ENCODE results near the gene IFNA4. TPM values are rescaled to one million over a fixed set of nuclear protein-coding genes. Genes with fewer than 3 reads are reported as not detected.
A peak's percentile ranks its signal among the peaks of the same experiment; 100 is the strongest.
"Not testable (repeated sequence)": the region's sequence is repeated elsewhere in the genome, so short reads cannot be mapped to it uniquely, and the experiment has no call there.

IFNA4 gene
- total RNA-seq, result not detected in 2 replicates
- polyA plus RNA-seq (2012), result not detected

GRCh38 chr9:21187487-21187886 is at the start of gene IFNA4:
TSS of gene IFNA4 (minus strand) at chr9:21187587. CDS start at chr9:21187531, 56 bp downstream.
- not testable (repeated sequence) for DNase-seq (ENCODE audit: low read depth)

GRCh38 chr9:21236360-21236714 is 49.0 kb upstream of the IFNA4 start:
- DNase-seq (ENCODE audit: low read depth), result not testable (repeated sequence)

- DNase-seq (ENCODE audit: low read depth), result peak; percentile 59
These were observed 48.3 kb upstream of the IFNA4 start for GRCh38 chr9:21235468-21236359.

- DNase-seq (ENCODE audit: low read depth), result no peak
These were observed 46.8 kb upstream of the IFNA4 start for GRCh38 chr9:21234153-21234687.

- no peak for DNase-seq (ENCODE audit: low read depth)
These were observed 45.9 kb upstream of the IFNA4 start for GRCh38 chr9:21233258-21233657.

GRCh38 chr9:21228122-21228521 is 40.7 kb upstream of the IFNA4 start, which contains the start of gene IFNA17:
TSS of gene IFNA17 (minus strand) at chr9:21228222. CDS start at chr9:21228173, 49 bp downstream.
- DNase-seq (ENCODE audit: low read depth), result no peak

GRCh38 chr9:21217211-21217610 is 29.8 kb upstream of the IFNA4 start, which contains the start of gene IFNA16:
TSS of gene IFNA16 (minus strand) at chr9:21217311. CDS start at chr9:21217305, 6 bp downstream.
- not testable (repeated sequence) for DNase-seq (ENCODE audit: low read depth)

- DNase-seq (ENCODE audit: low read depth), result peak; percentile 9
These were observed 26.3 kb upstream of the IFNA4 start for GRCh38 chr9:21213411-21214326.

GRCh38 chr9:21212160-21212559 is 24.8 kb upstream of the IFNA4 start:
- DNase-seq (ENCODE audit: low read depth), result not testable (repeated sequence)

GRCh38 chr9:21210782-21211181 is 23.4 kb upstream of the IFNA4 start:
- DNase-seq (ENCODE audit: low read depth), result not testable (repeated sequence)

GRCh38 chr9:21210311-21210710 is 22.9 kb upstream of the IFNA4 start:
- DNase-seq (ENCODE audit: low read depth), result no peak

- not testable (repeated sequence) for DNase-seq (ENCODE audit: low read depth)
These were observed 19.7 kb upstream of the IFNA4 start, which contains the start of gene IFNA10 for GRCh38 chr9:21207043-21207442. TSS of gene IFNA10 (minus strand) at chr9:21207143. CDS start at chr9:21207097, 46 bp downstream.

- no peak for DNase-seq (ENCODE audit: low read depth)
These were observed 17.8 kb upstream of the IFNA4 start for GRCh38 chr9:21205204-21205603.

GRCh38 chr9:21202105-21202504 is 14.7 kb upstream of the IFNA4 start, which contains the start of gene IFNA7:
TSS of gene IFNA7 (minus strand) at chr9:21202205. CDS start at chr9:21202165, 40 bp downstream.
- DNase-seq (ENCODE audit: low read depth), result not testable (repeated sequence)

- DNase-seq (ENCODE audit: low read depth), result peak; percentile 31
These were observed 7.7 kb upstream of the IFNA4 start for GRCh38 chr9:21194867-21195776.

GRCh38 chr9:21182810-21183736 is 4.3 kb downstream of the IFNA4 start:
- DNase-seq (ENCODE audit: low read depth), result peak; percentile 21

- no peak for DNase-seq (ENCODE audit: low read depth)
These were observed 12.7 kb downstream of the IFNA4 start for GRCh38 chr9:21174671-21175070.

- DNase-seq (ENCODE audit: low read depth), result no peak
These were observed 15.2 kb downstream of the IFNA4 start for GRCh38 chr9:21172156-21172555.

GRCh38 chr9:21171351-21171750 is 16.0 kb downstream of the IFNA4 start:
- DNase-seq (ENCODE audit: low read depth), result no peak

All from myocyte (in vitro differentiated cells).